Calu3 (cell line): ENCODE results near the gene CTNND2. TPM values are rescaled to one million over a fixed set of nuclear protein-coding genes. Genes with fewer than 3 reads are reported as not detected.

Source experiments
- BruUV-seq: library from RNA; stranded (reverse); fragments of 400-500 nt; replicated peaks from 2 replicates; lab custom pipeline; 2021; lab: Mats Ljungman, UMichigan
- CTCF ChIA-PET: fragments of 300-600 bp; sonication (Branson Sonifier 250); formaldehyde crosslinking; loops from one replicate; lab custom pipeline; 2022; ENCODE audit warnings: antibody characterized with exemption; lab: Charles Lee
- DNase-seq: peaks from one replicate; pipeline ENCODE4 v3.0.0; 2022
- H3K27ac Mint-ChIP-seq: one replicate; pipeline ENCODE4 v1.8.0; 2022; ENCODE audit warnings: mixed read lengths; ENCODE audit not compliant: unreplicated experiment
- H3K27me3 Mint-ChIP-seq: one replicate; pipeline ENCODE4 v1.8.0; 2022; ENCODE audit warnings: mixed read lengths; ENCODE audit not compliant: unreplicated experiment
- H3K36me3 Mint-ChIP-seq: one replicate; pipeline ENCODE4 v1.8.0; 2022; ENCODE audit warnings: mild to moderate bottlenecking, moderate library complexity, mixed read lengths; ENCODE audit not compliant: insufficient read depth, unreplicated experiment
- H3K4me1 Mint-ChIP-seq: one replicate; pipeline ENCODE4 v1.8.0; 2022; ENCODE audit warnings: mild to moderate bottlenecking, low read depth, mixed read lengths; ENCODE audit not compliant: unreplicated experiment
- H3K4me3 Mint-ChIP-seq: one replicate; pipeline ENCODE4 v1.8.0; 2022; ENCODE audit warnings: mild to moderate bottlenecking, low read depth, moderate library complexity, mixed read lengths; ENCODE audit not compliant: unreplicated experiment
- H3K9me3 Mint-ChIP-seq: one replicate; pipeline ENCODE4 v1.8.0; 2022; ENCODE audit warnings: low read depth, mixed read lengths; ENCODE audit not compliant: unreplicated experiment
- intact Hi-C: fragments of 100-400 bp; cut with micrococcal nuclease; formaldehyde crosslinking; loops from one replicate; pipeline ENCODE4 v1.10.0; 2022; ENCODE audit not compliant: unreplicated experiment
- total RNA-seq: library from RNA; stranded (reverse); gene quantifications from 2 replicates; pipeline ENCODE4 v1.2.3, GENCODE V29; 2022
- TF ChIP-seq, protein P1 (sequence below): fragments of 200-600 bp; IDR thresholded peaks from one replicate; pipeline ENCODE4 v1.8.0; 2022; ENCODE audit warnings: antibody characterized with exemption; ENCODE audit not compliant: unreplicated experiment

CTNND2 gene
- total RNA-seq, 1 experiment from 2014 or later: 19.6 TPM

DNA sequence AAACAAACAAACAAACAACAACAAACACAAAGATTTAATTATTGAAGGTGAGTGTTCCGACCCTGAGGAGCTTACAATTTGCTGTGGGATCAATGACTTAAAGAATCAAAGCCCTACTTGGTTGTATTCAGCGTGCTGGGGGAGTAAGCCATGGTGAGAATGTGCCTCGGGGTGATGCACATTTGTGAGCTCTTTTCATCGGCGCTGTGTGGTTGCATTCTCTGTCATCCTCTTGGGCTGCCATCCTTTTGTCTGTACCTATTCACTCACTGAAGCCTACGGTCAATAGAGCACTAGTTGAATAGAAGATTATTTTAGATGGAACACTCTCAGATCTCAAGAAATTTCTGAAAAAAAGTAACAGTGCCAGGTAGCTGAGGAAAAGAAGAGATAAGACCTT lies 203.9 kb downstream of the CTNND2 start:
- H3K36me3 Mint-ChIP-seq: no peaks in the 10 kb centered on the region
- no peak overlapping the region for H3K4me3 Mint-ChIP-seq
- H3K4me1 Mint-ChIP-seq: peaks cover 8% of the 10 kb centered on the region
- no TSS peak for BruUV-seq
- no peaks in the 10 kb centered on the region for H3K9me3 Mint-ChIP-seq
- intact Hi-C loops: no loop called here
- DNase-seq: no peak
- no peak overlapping the region for H3K27ac Mint-ChIP-seq
- CTCF ChIA-PET: no interaction called here
- no peaks in the 10 kb centered on the region for H3K27me3 Mint-ChIP-seq
- TF ChIP-seq, protein P1, sequence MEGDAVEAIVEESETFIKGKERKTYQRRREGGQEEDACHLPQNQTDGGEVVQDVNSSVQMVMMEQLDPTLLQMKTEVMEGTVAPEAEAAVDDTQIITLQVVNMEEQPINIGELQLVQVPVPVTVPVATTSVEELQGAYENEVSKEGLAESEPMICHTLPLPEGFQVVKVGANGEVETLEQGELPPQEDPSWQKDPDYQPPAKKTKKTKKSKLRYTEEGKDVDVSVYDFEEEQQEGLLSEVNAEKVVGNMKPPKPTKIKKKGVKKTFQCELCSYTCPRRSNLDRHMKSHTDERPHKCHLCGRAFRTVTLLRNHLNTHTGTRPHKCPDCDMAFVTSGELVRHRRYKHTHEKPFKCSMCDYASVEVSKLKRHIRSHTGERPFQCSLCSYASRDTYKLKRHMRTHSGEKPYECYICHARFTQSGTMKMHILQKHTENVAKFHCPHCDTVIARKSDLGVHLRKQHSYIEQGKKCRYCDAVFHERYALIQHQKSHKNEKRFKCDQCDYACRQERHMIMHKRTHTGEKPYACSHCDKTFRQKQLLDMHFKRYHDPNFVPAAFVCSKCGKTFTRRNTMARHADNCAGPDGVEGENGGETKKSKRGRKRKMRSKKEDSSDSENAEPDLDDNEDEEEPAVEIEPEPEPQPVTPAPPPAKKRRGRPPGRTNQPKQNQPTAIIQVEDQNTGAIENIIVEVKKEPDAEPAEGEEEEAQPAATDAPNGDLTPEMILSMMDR: no peak

DNA sequence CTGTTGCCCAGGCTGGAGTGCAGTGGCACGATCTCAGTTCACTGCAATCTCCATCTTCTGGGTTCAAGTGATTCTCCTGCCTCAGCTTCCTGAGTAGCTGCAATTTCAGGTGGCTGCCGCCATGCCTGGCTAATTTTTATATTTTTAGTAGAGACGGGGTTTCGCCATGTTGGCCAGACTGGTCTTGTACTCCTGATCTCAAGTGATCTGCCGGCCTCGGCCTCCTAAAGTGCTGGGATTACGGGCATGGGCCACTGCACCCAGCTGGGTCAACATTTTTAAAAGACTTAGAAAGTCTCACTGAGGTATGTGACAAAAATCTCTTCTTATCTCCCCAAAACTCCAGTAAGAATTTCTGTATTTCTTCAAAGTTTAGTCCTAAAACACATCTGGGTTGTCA lies 211.6 kb downstream of the CTNND2 start:
- Mint-ChIP-seq H3K36me3 (no peaks in the 10 kb centered on the region), H3K27me3 (no peaks in the 10 kb centered on the region), H3K27ac (no peak overlapping the region), H3K4me1 (no peaks in the 10 kb centered on the region), H3K4me3 (no peak overlapping the region), H3K9me3 (no peaks in the 10 kb centered on the region)
- intact Hi-C loops: no loop called here
- DNase-seq: no peak
- BruUV-seq: no TSS peak
- CTCF ChIA-PET: no interaction called here
- TF ChIP-seq, protein P1: no peak

DNA sequence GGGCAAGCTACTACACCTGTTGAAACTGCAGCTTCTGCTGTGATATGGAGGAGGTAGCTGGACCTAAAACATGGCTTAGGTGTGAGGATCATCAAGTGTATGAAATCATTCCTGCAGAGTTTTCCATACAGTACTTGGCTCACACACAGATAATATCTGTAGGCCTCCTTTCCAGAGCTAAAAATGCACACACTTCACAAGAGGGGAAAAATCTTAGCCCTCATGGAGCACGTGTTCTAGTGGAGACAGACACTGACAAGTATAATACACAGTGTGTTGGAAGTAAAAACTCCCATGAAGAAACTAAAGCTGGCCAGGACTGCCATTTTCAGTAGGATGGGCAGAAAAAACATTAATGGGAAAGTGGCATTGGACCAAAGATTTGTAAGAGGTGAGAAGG lies 216.7 kb downstream of the CTNND2 start:
- no peak for DNase-seq
- intact Hi-C loops: no loop called here
- Mint-ChIP-seq H3K4me1 (no peaks in the 10 kb centered on the region), H3K9me3 (no peaks in the 10 kb centered on the region), H3K36me3 (no peaks in the 10 kb centered on the region), H3K27me3 (no peaks in the 10 kb centered on the region), H3K4me3 (no peak overlapping the region), H3K27ac (no peak overlapping the region)
- TF ChIP-seq, protein P1: no peak
- BruUV-seq: no TSS peak
- CTCF ChIA-PET: no interaction called here

DNA sequence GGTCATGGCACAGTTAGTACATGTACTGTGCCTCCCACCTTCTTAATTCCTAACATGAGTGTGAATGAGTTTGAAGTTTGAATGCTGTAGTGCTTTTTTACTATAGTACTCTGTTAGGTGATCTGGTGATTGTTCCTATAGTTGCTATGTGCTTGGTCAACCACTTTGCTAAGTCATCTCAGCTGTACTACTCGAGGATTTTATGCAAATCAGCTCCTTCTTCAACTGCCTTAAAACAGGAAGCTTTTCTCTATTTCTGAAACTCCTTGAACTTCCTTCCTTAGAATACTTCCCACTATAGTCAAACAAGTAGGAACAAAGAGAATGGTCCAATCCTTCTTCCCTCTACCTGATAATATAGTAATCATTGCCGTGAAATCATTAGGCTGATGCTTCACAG lies 219.6 kb downstream of the CTNND2 start:
- no peaks in the 10 kb centered on the region for H3K4me1 Mint-ChIP-seq
- no peaks in the 10 kb centered on the region for H3K27me3 Mint-ChIP-seq
- H3K4me3 Mint-ChIP-seq: no peak overlapping the region
- CTCF ChIA-PET: no interaction called here
- intact Hi-C loops: no loop called here
- no peak overlapping the region for H3K27ac Mint-ChIP-seq
- no peaks in the 10 kb centered on the region for H3K9me3 Mint-ChIP-seq
- no peak for DNase-seq
- no TSS peak for BruUV-seq
- no peaks in the 10 kb centered on the region for H3K36me3 Mint-ChIP-seq
- TF ChIP-seq, protein P1: no peak
